Measurements from ENCODE around the gene ZFYVE21. TPM values are rescaled to one million over a fixed set of nuclear protein-coding genes. Genes with fewer than 3 reads are reported as not detected.

Gene ZFYVE21
- total RNA-seq, 1 donor: 36.9 TPM

DNA sequence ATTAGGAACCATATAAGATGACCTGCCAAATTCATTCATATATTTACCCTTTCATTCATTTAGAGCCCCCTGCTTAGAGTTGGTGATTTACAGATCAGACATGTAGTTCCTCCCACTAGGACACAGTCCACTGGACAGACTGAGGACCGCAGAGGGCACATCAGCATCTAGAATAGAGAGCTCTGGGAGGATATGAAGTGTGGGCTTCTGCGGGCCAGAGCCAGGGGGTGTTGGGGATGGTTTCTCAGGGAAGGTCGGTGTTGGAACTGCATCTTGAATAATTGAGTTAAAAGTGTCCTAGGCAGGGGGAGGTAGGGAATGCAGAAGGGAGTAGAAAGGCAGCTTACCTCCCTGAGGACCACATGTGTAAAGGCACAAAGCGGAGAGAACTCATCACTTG lies 43.7 kb upstream of the ZFYVE21 start:
- H3K27me3 ChIP-seq (ENCODE audit: insufficient read depth, low read length): no peaks in the 10 kb centered on the region
- H3K4me2 ChIP-seq (ENCODE audit: insufficient read depth, low read length): no peak overlapping the region
- peaks cover 5% of the 10 kb centered on the region for H4K20me1 ChIP-seq (ENCODE audit: insufficient read depth, low read length)
- peaks cover 54% of the 10 kb centered on the region for H3K79me2 ChIP-seq (ENCODE audit: insufficient read depth, low read length)
- no peak overlapping the region for H2AFZ ChIP-seq (ENCODE audit: low read length)
- H3K4me3 ChIP-seq (ENCODE audit: insufficient read depth, low read length): no peak overlapping the region
- TF ChIP-seq CTCF (IDR thresholded peaks at IDR 0.05; ENCODE audit: extremely low read depth, low read depth, low read length): no peak
- H3K36me3 ChIP-seq (ENCODE audit: insufficient read depth, low read length): peaks cover 88% of the 10 kb centered on the region
- no peak overlapping the region for H3K27ac ChIP-seq (ENCODE audit: low read depth, low read length)
- H3K4me1 ChIP-seq (ENCODE audit: insufficient read depth, low read length): no peaks in the 10 kb centered on the region
- no peaks in the 10 kb centered on the region for H3K9me3 ChIP-seq (ENCODE audit: low read depth, low read length)
- no peak for DNase-seq (ENCODE audit: insufficient read length, low spot score, missing footprints)

GRCh38 chr14:103675957-103676356 lies 39.7 kb upstream of the ZFYVE21 start:
- Histone ChIP-seq H3K4me3 (ENCODE audit: insufficient read depth, low read length) (no peak overlapping the region), H3K9me3 (ENCODE audit: low read depth, low read length) (no peaks in the 10 kb centered on the region), H3K4me2 (ENCODE audit: insufficient read depth, low read length) (no peak overlapping the region), H4K20me1 (ENCODE audit: insufficient read depth, low read length) (no peaks in the 10 kb centered on the region), H3K36me3 (ENCODE audit: insufficient read depth, low read length) (peaks cover 91% of the 10 kb centered on the region), H3K4me1 (ENCODE audit: insufficient read depth, low read length) (no peaks in the 10 kb centered on the region), H3K27me3 (ENCODE audit: insufficient read depth, low read length) (no peaks in the 10 kb centered on the region), H3K79me2 (ENCODE audit: insufficient read depth, low read length) (peaks cover 37% of the 10 kb centered on the region), H2AFZ (ENCODE audit: low read length) (no peak overlapping the region), H3K27ac (ENCODE audit: low read depth, low read length) (no peak overlapping the region)
- DNase-seq (ENCODE audit: insufficient read length, low spot score, missing footprints): no peak
- no peak for TF ChIP-seq CTCF (IDR thresholded peaks at IDR 0.05; ENCODE audit: extremely low read depth, low read depth, low read length)

- Histone ChIP-seq H3K4me2 (ENCODE audit: insufficient read depth, low read length) (no peak overlapping the region), H3K4me1 (ENCODE audit: insufficient read depth, low read length) (no peaks in the 10 kb centered on the region), H3K4me3 (ENCODE audit: insufficient read depth, low read length) (no peak overlapping the region), H3K79me2 (ENCODE audit: insufficient read depth, low read length) (peaks cover 39% of the 10 kb centered on the region), H2AFZ (ENCODE audit: low read length) (no peak overlapping the region), H3K36me3 (ENCODE audit: insufficient read depth, low read length) (peaks cover 89% of the 10 kb centered on the region), H3K27me3 (ENCODE audit: insufficient read depth, low read length) (no peaks in the 10 kb centered on the region), H3K27ac (ENCODE audit: low read depth, low read length) (peak overlapping the region; percentile 36), H3K9me3 (ENCODE audit: low read depth, low read length) (no peaks in the 10 kb centered on the region), H4K20me1 (ENCODE audit: insufficient read depth, low read length) (no peaks in the 10 kb centered on the region)
- peak; percentile 41 for DNase-seq (ENCODE audit: insufficient read length, low spot score, missing footprints)
- no peak for TF ChIP-seq CTCF (IDR thresholded peaks at IDR 0.05; ENCODE audit: extremely low read depth, low read depth, low read length)
Measured at GRCh38 chr14:103676881-103677675, 38.5 kb upstream of the ZFYVE21 start.

DNA sequence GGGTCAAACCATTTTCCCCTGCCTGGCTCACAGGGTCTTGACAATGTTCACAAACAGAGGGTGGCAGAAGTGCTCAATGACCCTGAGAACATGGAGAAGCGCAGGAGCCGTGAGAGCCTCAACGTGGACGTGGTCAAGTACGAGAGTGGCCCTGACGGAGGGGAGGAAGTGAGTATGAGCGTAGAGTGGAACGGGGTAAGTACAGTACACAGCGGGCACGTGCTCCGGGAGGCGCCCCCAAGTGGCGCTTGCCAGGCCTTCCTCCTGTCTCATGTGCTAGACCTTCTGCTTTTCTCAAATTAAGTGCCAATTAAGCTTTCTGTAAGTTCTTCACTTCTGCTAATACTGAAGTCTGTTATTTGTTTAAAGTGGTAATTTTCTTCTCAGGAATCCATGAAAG lies 36.3 kb upstream of the ZFYVE21 start:
- peaks cover 90% of the 10 kb centered on the region for H3K36me3 ChIP-seq (ENCODE audit: insufficient read depth, low read length)
- H3K79me2 ChIP-seq (ENCODE audit: insufficient read depth, low read length): peaks cover 51% of the 10 kb centered on the region
- no peak overlapping the region for H3K4me2 ChIP-seq (ENCODE audit: insufficient read depth, low read length)
- H3K27ac ChIP-seq (ENCODE audit: low read depth, low read length): peak overlapping the region; percentile 38
- DNase-seq (ENCODE audit: insufficient read length, low spot score, missing footprints): peak; percentile 63
- H2AFZ ChIP-seq (ENCODE audit: low read length): no peak overlapping the region
- H3K9me3 ChIP-seq (ENCODE audit: low read depth, low read length): no peaks in the 10 kb centered on the region
- no peaks in the 10 kb centered on the region for H3K4me1 ChIP-seq (ENCODE audit: insufficient read depth, low read length)
- no peak overlapping the region for H3K4me3 ChIP-seq (ENCODE audit: insufficient read depth, low read length)
- H3K27me3 ChIP-seq (ENCODE audit: insufficient read depth, low read length): no peaks in the 10 kb centered on the region
- peaks cover 3% of the 10 kb centered on the region for H4K20me1 ChIP-seq (ENCODE audit: insufficient read depth, low read length)
- TF ChIP-seq CTCF (IDR thresholded peaks at IDR 0.05; ENCODE audit: extremely low read depth, low read depth, low read length): peak; percentile 45
